Measurements from ENCODE around the gene CTRB2. TPM values are rescaled to one million over a fixed set of nuclear protein-coding genes. Genes with fewer than 3 reads are reported as not detected.

The CTRB2 gene
- total and polyA plus RNA-seq, 2 of the 8 experiments (the other 6 are each of a cell fraction or from before 2014, with no cell fraction given): not detected

- no peak for TF ChIP-seq SUZ12 (IDR thresholded peaks at IDR 0.05; ENCODE audit: low read length)
- TF ChIP-seq SP4 (IDR thresholded peaks at IDR 0.05; ENCODE audit: low read length): no peak
- TF ChIP-seq CREB1 (IDR thresholded peaks at IDR 0.05): no peak
- TF ChIP-seq KDM1A (IDR thresholded peaks at IDR 0.05; ENCODE audit: borderline replicate concordance, low read length): no peak; the same call in 1 of the 2 replicates
- TF ChIP-seq PHF8 (conservative IDR thresholded peaks at IDR 0.05; ENCODE audit: low read depth, low read length): no peak
- TF ChIP-seq JUN (IDR thresholded peaks at IDR 0.05; ENCODE audit: low read depth, low read length): no peak
- no peak for TF ChIP-seq SIN3A (conservative IDR thresholded peaks at IDR 0.05 in 1 of 2, IDR thresholded peaks at IDR 0.05 in 1 of 2; ENCODE audit: low read depth in 1 of 2, low read length in 2 of 2)
- TF ChIP-seq EGR1 (IDR thresholded peaks at IDR 0.05; ENCODE audit: borderline replicate concordance, low read depth, low read length): no peak
- TF ChIP-seq POLR2AphosphoS5 (IDR thresholded peaks at IDR 0.05; ENCODE audit: low read depth, low read length): peak; percentile 67; the same call in 1 of the 2 replicates
- 0 out of 2 replicates have a peak, but pooled peaks have one; percentile 3 for TF ChIP-seq RXRA (IDR thresholded peaks at IDR 0.05; ENCODE audit: insufficient read depth, low read depth, low read length)
Measured at GRCh38 chr16:75252946-75253911, 46.3 kb upstream of the CTRB2 start (continued).
